ENCODE results near the gene APLP2.

- TF ChIP-seq CTCF (conservative IDR thresholded peaks at IDR 0.05 in 1 of 2, IDR thresholded peaks at IDR 0.05 in 1 of 2; ENCODE audit: low read depth in 1 of 2, low read length in 2 of 2) (no peak), EZH2 (IDR thresholded peaks at IDR 0.05; ENCODE audit: low read length, missing control alignments) (no peak)
These were observed 44.3 kb upstream of the APLP2 start for GRCh38 chr11:130025371-130025770.
